GM18511 (cell line): ENCODE measurements around the gene DOCK9.

Source experiments
- ATAC-seq: cut with Tn5 transposase; IDR thresholded peaks from one replicate; pipeline ENCODE4 v1.9.1; 2021; ENCODE audit warnings: mild to moderate bottlenecking, moderate library complexity; ENCODE audit not compliant: unreplicated experiment

Gene DOCK9

DNA sequence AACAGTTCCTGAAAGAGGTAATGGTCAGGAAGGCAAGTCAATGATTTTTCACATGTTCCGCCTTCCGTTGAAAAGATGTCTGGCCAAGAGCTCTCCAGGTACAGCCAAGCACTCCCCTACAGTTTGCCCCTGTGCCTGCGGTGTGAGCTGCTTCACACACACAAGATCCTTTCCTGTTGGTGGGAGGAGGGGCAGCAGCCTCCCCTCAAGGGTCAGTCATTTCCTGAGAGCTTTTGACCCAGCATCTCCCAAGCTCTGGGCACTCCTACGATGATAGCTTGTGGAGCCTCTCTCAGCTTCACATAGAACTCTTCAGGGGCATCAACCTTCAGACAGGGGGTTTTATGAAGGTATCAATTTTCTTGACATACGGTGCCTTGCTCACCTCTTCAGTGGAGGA, 86.9 kb downstream of the DOCK9 start:
- ATAC-seq = no peak

DNA sequence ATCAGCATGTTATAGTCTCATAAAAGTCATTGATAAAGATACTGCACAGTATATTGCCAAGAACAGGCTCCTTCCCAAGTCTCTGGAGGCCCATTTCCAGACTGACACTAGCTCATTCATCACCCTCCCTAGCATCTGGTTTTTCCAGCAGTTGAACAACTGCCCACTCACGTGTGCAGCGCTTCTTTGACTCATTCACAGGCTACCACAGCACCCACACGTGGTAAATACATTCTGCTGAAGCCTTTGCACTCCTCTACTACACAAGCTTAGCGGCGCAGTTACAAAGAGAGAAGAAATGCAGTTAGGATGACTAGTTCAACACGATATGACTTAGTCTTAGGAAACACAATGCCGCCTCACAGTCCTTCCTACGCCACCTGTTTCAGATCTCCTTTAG, 87.7 kb downstream of the DOCK9 start:
- ATAC-seq = no peak

DNA sequence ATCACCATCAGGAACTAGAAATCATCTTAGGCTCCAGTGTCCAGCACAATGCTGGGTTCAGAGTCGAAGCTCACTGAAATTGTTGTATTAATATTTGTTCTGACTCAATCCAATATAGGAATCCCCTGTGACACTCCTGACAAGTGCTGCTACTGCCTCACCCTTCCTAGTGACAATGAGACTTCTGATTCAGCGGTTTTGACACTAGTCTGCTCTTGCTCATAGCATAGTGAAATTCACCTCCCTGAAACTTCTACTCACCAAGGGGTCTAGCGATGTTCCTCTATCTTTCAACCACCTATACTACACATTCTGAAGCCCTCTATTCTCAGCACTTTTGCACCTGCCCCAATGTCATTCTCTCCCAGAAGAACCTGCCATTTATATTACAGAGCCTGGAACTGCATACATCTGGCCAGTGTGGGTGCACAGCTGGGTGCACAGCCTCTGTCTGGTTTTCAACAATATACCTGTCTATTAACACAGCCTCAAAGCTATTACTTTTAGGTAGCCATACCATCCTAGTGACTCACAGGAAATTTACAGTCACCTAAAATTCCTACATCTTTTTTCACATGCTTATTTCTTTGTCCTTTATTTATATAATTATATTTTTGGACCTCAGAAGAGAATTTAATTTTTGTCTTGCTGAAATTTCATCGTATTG, 88.3 kb downstream of the DOCK9 start:
- no peak for ATAC-seq

DNA sequence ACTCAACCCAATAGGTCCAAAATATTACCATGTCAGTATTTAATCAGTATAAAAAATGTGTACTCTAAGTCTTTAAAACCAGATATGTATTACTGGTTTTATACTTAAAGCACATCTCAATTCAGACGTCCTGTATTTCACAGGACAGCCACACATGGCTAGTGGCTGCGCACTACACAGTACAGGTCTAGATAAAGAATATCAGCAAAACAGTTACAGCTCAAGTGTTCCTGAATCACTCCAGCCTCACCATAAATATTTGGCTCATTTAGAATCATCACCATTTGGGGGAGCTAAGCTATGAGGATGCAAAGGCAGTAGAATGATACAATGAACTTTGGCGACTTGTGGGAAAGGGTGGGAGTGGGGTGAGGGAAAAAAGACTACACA, 89.0 kb downstream of the DOCK9 start:
- no peak for ATAC-seq

DNA sequence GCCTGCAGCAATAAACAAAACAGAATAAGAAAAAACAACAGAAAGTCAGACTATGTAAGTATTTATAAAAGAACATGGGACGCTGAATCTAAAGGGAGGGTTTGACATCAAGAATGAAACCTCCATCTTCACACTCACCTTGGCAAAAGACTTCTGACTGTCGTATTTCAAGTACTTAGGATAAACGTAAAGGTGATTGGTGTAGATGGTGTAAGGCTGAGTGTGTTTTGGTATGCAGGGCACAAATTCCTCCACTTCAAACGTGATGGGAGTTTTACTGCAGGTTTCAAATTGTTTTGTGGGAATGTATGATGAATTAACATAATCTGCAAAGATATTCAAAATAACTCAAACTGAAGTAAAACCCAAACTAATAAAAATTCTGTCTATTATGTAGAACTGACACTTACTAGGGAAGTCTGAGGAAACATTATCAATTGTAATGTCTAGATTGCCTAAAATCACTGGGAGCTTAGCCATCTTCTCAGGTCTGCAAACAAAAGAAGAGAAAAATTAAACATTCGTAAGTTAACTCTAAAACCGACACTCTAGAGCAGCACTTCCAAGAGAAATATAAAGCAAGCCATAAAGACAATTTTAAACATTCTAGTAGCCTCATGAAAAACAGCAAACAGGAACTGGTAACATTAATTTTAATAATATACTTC, 89.5 kb downstream of the DOCK9 start:
- no peak for ATAC-seq

DNA sequence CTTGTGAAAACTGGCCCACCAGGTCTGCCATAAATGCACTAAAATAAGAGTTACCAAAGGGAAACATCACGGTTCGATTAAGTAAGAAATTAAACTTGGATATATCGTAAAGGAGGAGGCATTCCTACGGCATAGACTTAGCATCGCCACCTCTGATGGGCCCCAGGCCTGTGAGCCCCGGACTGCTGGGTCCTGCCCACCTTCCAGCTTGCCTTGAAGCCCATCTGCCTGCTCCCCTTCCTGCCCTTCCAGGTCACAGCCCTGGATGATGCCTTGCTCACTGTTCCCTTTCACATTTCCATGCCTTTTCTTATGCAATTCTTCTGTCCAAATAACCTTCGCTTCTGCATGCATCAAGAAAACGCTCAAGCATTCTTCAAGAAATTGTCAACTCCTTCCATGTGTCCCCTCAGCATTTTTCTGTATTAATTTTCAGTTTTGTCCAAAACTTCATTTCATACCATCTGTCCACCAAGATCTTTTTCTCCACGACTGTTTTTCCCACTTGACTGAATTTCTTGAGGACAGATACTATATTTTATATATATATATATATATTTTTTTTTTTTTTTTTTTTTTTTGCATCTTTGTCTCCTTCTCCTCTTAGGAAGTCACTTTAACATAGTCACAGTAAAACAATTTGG, 91.2 kb downstream of the DOCK9 start:
- ATAC-seq = no peak

DNA sequence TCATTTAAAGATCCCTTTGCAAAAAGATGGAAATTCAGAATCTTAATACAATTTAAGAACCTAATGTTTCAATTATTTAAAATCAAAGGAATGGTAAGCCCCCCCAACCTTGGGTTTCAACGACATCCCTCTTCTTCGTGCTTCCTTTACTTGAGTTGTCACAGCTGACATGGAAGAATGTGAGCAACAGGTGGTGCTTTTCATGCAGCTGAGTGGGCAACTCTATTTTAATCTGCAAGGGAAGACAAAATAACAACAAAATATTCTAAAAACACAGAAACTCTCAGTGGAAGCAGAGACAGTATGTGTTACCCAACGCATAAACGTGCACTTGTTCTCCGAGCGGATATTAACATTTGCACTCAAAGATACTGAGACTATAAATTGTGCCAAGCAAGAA, 92.3 kb downstream of the DOCK9 start:
- ATAC-seq = no peak

DNA sequence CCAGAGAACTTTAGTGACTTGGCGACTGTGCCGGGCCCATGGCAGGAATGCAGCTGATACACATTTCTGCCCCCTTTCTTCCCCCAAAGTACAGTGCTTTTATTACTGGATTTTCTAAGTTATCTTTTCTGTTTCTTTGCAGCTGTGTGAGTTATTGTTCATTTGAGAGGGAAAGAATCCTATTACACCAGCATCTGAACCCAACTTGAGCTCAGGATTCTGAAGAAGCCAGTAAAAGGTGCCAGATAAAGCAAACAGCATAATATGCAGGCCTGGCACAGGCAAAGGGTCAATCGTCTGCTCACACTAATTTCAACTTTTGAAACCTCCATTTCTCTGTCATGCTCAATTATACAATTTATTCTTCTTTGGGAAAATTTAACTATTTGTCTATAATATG, 93.9 kb downstream of the DOCK9 start:
- ATAC-seq = no peak

DNA sequence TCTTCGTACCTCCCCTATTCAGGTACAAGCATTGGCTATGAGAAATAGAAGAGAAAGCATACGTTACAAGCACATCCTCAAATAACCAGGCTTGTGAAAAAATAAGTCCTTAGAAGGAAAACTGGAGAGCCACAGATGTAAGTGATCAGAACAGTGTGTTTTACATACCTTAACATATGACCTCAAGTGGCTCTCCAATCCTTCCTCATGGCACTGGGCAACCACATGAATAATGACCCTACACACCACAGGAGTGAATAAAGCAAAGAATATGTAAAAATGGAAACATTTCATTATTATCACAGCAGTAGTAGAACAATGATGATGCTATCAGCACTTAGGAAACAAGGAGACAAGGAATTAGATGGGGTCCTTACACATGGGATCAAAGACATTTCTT, 96.5 kb downstream of the DOCK9 start:
- ATAC-seq = no peak

DNA sequence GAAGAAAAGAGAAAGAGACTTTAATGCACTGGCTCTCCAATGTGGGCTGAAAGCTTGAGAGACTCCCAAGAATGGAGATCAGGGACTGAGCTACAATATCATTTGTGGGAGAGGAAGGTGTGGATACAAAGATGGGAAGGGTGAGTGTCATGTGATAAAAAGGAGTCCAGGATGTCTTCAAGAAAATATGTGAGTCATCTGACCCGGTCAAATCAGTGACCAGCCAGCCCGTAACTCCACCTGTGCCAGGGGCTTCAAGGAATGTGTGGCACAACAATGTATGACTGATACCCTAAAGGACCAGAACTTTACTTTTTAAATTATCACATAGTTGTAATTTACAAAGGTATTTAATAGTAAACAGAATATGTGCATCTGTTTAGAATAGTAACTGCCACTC, 97.2 kb downstream of the DOCK9 start:
- no peak for ATAC-seq

DNA sequence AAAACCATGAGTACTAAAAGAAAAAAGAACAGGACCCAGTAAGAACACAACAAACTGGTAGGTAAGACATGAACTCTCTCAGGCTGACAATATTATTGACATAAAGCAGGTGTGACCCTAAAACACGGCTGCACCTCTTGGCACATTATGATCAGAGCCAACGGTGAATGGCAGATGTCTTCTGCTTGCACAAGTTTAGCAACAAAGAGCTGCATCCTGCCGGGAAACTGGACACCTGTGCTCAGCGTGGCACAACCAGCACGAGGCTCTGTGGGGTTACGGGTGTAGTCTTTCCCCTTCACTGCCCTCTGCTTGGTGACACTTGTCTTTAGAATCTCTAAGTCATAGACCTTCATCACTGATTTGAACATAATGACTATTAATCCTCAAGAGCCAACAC, 97.9 kb downstream of the DOCK9 start:
- no peak for ATAC-seq

DNA sequence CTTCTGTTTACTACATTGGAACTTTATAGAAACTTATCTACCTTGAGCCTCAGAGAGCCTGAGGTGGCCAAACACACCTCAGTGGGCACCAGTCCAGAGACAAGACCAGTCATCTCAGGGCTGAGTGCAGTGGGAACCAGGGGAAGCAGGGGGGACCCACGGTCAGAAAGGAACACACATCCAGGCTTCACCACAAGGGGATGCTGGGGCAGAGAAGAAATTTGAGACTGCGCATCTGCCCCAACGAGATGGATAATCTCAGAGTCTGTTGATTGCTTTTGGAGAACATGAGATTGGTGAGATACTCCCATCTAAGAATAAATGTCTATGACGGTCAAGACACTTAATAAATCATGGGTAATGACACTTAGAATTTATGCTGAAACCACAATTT, 98.7 kb downstream of the DOCK9 start:
- no peak for ATAC-seq

DNA sequence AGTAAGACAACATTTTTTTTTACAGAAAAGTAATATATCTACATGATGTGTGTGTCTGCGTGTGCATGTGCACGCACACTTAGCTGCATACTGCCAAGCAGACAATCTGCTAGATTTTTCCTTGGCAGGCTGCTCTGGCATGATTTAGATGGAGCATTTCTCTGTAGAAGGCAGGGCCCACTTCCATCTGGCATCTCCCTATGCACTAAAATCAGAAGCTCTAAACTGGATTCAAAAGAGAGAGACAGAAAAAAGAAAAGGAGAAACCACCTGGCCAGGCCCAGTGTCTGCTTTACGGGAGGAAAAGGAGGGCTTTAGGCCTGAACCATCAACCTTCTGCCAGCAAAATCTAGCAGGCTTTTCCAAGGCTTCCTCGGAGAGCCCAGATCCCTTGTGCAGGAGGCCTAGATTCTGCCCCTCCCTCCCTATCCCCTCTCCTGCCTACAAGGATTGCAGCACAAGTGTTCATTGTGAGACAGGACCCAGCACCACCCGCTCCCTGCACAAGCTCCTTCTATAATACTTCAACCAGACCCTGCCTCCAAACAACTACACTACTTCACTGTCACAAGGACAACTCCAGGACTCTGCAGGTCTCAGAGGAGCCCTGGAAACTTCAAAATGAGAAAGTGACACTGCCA, 99.3 kb downstream of the DOCK9 start:
- ATAC-seq = no peak

DNA sequence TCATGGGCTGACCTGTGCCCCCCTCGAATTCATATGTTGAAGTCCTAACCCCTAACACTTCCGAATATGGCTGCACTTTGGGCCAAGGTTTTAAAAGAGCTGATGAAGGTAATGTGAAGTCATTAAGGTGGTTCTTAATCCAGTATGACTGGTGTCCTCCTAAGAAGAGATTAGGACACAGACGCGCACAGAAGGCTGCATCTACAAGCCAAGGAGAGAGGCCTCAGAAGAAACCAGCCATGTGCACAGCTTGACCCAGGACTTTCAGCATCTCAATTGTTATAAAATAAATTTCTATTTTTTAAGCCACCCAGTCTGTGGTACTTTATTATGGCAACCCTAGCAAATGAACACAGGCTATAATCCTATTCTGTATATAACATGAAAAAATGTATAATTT, 99.9 kb downstream of the DOCK9 start:
- no peak for ATAC-seq

DNA sequence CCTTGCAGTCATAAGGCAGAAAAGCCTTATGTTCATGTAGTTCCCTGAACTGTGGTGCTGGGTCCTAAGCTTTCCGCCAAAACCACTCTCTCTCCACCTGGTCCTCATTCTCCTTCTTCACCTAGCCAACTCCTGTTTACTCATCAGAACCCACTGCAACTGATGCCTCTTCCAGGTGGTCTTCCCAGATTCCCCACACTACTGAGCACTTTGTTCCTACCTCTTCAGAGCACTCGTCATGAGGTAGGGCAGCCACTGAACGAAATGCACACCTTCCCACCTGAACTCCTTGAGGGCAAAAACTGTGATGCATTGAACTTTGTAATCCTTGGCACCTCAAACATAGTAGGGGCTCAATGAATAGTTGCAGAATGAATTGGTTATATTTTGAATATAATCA, 100.4 kb downstream of the DOCK9 start:
- ATAC-seq = no peak

DNA sequence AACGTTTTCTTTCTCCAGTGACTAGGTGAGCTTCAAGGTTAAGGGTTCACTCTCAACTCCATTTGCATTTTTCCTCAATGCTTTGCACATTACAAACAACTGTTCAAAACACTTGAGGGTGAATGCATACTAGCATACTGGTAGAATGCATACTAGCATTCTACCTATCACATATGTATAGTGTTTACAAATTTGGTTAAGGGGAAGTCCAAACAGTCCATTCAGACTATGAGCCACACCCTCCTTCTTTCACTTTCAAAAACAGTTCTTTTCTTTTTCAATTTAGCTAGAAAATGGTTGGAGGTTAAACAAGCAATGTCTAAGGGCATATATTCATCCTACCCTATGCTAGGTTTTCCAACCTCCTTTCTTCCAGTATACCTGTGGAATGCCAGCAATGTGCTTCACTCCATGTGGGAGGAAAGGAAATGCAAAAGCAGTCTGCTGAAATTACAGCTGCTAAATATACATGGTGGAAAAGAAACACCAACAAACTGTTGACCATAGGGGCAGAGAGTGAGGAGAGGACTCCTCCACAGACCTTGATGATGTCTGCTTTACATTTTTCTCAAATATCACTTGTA, 102.6 kb downstream of the DOCK9 start:
- peak; percentile 94 for ATAC-seq

DNA sequence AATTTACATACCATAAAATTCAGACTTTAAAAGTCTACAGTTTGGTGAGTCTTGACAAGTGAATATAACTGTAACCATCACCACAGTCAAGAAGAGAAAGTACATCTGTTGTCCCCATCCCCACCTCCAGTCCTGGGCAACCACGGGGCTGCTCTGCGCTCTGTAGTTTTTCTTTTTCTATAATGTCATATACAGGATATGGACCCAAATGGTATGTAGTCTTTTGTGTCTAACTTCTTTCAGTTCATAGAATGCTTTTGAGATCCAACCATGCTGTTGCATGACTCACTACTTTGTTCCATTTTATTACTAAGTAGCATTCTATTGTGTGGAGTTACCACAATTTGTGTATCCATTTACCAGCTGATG, 103.9 kb downstream of the DOCK9 start:
- no peak for ATAC-seq

DNA sequence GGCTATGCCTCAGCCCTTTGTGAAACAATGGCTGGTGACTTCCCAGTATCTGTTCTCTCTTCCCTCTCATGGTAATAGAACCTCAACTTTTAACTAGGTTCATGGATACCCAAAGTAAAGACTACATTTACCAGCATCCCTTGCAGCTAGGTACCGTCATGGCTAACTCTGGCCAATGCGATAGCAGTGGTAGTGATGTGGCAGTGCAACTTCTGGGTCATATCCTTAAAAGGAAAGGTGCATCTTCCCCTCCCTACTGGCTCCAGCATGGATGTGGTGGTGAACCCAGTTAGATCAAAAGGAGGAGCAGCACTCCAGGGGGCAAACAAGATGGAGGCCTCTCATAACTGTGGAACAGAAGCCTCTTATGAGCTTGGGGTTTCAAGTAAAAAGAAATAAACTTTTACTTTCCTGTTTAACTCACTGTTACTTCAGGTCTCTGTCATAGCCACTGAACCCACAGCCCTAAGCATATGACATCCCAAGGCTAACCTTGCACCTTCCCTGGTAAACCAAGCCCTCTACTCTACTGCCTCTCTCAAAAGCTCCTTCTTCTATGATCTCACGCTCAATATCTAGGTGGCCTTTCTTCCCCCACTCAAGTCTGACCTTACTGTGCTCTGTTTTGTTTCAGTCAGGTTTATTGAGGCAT, 104.4 kb downstream of the DOCK9 start:
- ATAC-seq = no peak

DNA sequence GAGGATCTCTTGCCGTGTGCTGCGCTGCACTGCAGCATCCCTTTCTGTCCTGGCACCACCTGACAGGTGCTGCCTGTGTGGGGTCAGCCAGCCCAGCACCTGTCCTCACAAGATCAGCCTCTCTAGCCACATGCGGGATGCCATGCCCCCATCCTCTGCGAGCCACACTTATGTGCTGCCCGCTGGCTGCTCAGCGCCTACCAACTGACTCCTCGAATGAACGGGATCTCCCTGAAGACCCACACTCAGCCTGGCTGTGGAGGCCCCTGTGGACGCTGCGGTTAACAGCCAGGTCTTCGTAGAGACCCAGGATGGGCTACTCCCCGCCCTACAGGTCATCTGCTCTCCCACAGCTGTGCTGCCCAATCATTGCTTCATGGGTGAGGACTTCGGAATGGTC, 106.1 kb downstream of the DOCK9 start:
- ATAC-seq = no peak

DNA sequence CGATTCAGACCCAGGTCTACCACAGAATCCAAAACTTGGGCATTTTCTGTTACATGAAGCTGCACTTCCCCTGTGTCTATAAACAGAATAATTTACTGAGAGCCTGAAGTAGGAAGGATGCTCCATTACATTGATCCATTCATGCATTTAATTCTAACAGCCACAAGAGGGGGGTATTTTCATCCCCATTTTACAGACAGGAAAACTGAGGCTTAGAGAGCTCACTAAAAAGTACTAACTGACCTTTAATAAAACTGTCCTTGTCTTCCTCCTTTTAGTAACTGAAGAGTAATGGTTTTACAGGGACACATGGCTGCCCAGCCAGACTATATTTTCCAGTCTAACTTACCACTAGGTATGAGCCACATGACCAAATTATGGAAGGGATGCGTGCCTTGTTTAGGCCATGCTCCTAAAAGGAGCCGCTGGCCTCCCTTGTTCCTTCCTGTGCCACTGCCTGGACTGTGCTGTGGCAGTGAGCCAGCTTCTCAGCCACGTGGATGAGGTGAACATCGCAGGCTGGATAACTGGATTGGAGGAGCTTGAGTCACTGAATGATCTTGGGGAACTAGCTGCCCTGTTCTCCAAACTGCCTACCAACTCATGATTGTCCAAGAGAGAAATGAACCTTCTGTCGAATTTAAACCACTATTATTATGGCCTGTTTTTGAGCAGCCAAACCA, 108.3 kb downstream of the DOCK9 start:
- no peak for ATAC-seq

DNA sequence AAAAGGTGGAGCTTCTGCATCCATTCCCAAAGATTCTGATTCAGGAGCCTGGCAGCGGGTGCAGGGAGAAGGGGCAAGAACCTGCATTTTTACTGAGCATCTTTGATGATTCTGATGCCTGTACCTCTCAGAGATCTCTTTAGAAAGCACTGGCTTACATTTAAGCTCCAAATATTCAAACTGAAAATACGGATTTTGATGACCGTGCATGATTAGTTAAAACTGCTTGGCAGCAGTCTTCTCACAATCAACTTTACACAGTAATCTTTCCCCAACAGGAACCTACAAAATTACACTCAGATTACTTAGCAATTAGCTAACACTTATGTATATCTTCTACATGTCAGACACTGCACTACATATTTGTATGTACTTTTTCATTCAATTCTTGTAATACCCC, 108.9 kb downstream of the DOCK9 start:
- ATAC-seq = no peak
